HEK293 (cell line): ENCODE measurements around the gene GEMIN7.

ENCODE experiments used
- ELK4 ChIP-seq: IDR thresholded peaks from 2 replicates; pipeline ENCODE4 v1.6.1; 2011; ENCODE audit warnings: mild to moderate bottlenecking, low read depth, low read length, borderline replicate concordance
- GLIS2 ChIP-seq: fragments of 450-650 bp; formaldehyde crosslinking; IDR thresholded peaks from 2 replicates; pipeline ENCODE4 v1.5.1; 2016; ENCODE audit warnings: missing biosample characterization, missing genetic modification characterization
- KLF9 ChIP-seq: fragments of 450-650 bp; formaldehyde crosslinking; IDR thresholded peaks from 2 replicates; pipeline ENCODE4 v1.5.1; 2016; ENCODE audit warnings: missing biosample characterization, missing genetic modification characterization, low read depth
- MZF1 ChIP-seq: fragments of 450-650 bp; formaldehyde crosslinking; IDR thresholded peaks from 2 replicates; pipeline ENCODE4 v1.5.1; 2017; ENCODE audit warnings: missing biosample characterization, missing genetic modification characterization, borderline replicate concordance
- OVOL3 ChIP-seq: fragments of 450-650 bp; formaldehyde crosslinking; IDR thresholded peaks from 2 replicates; pipeline ENCODE4 v1.5.1; 2016; ENCODE audit warnings: missing biosample characterization, missing genetic modification characterization
- PATZ1 ChIP-seq: fragments of 450-650 bp; formaldehyde crosslinking; IDR thresholded peaks from 2 replicates; pipeline ENCODE4 v1.5.1; 2016; ENCODE audit warnings: missing biosample characterization, missing genetic modification characterization
- SCRT2 ChIP-seq: fragments of 450-650 bp; formaldehyde crosslinking; IDR thresholded peaks from 2 replicates; pipeline ENCODE4 v1.5.1; 2016; ENCODE audit warnings: missing biosample characterization, missing genetic modification characterization
- ZBTB1 ChIP-seq: fragments of 450-650 bp; formaldehyde crosslinking; IDR thresholded peaks from 2 replicates; pipeline ENCODE4 v1.5.1; 2016; ENCODE audit warnings: missing biosample characterization, missing genetic modification characterization
- ZBTB20 ChIP-seq: fragments of 450-650 bp; formaldehyde crosslinking; IDR thresholded peaks from 2 replicates; pipeline ENCODE4 v1.5.1; 2016; ENCODE audit warnings: missing biosample characterization, missing genetic modification characterization
- ZBTB44 ChIP-seq: fragments of 450-650 bp; IDR thresholded peaks from 2 replicates; pipeline ENCODE4 v1.5.1; 2018; ENCODE audit warnings: missing biosample characterization, mild to moderate bottlenecking, missing genetic modification characterization
- ZFP3 ChIP-seq: fragments of 450-650 bp; formaldehyde crosslinking; IDR thresholded peaks from 2 replicates; pipeline ENCODE4 v1.5.1; 2016; ENCODE audit warnings: low read depth, missing biosample characterization, missing genetic modification characterization
- ZNF10 ChIP-seq: fragments of 450-650 bp; formaldehyde crosslinking; IDR thresholded peaks from 2 replicates; pipeline ENCODE4 v1.5.1; 2017; ENCODE audit warnings: missing biosample characterization, missing genetic modification characterization
- ZNF169 ChIP-seq: fragments of 450-650 bp; formaldehyde crosslinking; IDR thresholded peaks from 2 replicates; pipeline ENCODE4 v1.5.1; 2016; ENCODE audit warnings: missing biosample characterization, missing genetic modification characterization
- ZNF280D ChIP-seq: fragments of 450-650 bp; formaldehyde crosslinking; IDR thresholded peaks from 2 replicates; pipeline ENCODE4 v1.5.1; 2016; ENCODE audit warnings: missing biosample characterization, missing genetic modification characterization
- ZNF341 ChIP-seq: fragments of 450-650 bp; formaldehyde crosslinking; IDR thresholded peaks from 2 replicates; pipeline ENCODE4; 2016; ENCODE audit warnings: low read depth, missing biosample characterization, missing genetic modification characterization
- ZNF391 ChIP-seq: fragments of 450-650 bp; formaldehyde crosslinking; IDR thresholded peaks from 2 replicates; pipeline ENCODE4 v1.5.1; 2016; ENCODE audit warnings: low read depth, missing biosample characterization, missing genetic modification characterization, borderline replicate concordance
- ZNF510 ChIP-seq: fragments of 450-650 bp; formaldehyde crosslinking; IDR thresholded peaks from 2 replicates; pipeline ENCODE4 v1.5.1; 2018; ENCODE audit warnings: mild to moderate bottlenecking, missing genetic modification characterization, missing biosample characterization; ENCODE audit not compliant: insufficient replicate concordance
- ZNF560 ChIP-seq: fragments of 450-650 bp; formaldehyde crosslinking; IDR thresholded peaks from 2 replicates; pipeline ENCODE4 v1.5.1; 2017; ENCODE audit warnings: missing biosample characterization, missing genetic modification characterization, borderline replicate concordance
- ZNF561 ChIP-seq: fragments of 450-650 bp; IDR thresholded peaks from 2 replicates; pipeline ENCODE4 v1.5.1; 2018; ENCODE audit warnings: missing biosample characterization, missing genetic modification characterization, borderline replicate concordance
- ZNF623 ChIP-seq: fragments of 450-650 bp; formaldehyde crosslinking; IDR thresholded peaks from 2 replicates; pipeline ENCODE4 v1.5.1; 2016; ENCODE audit warnings: missing biosample characterization, missing genetic modification characterization
- ZNF654 ChIP-seq: fragments of 450-650 bp; formaldehyde crosslinking; IDR thresholded peaks from 2 replicates; pipeline ENCODE4 v1.5.1; 2016; ENCODE audit warnings: low read depth, missing biosample characterization, missing genetic modification characterization
- ZNF664 ChIP-seq: fragments of 450-650 bp; formaldehyde crosslinking; IDR thresholded peaks from 2 replicates; pipeline ENCODE4 v1.5.1; 2016; ENCODE audit warnings: missing biosample characterization, missing genetic modification characterization
- ZNF701 ChIP-seq: fragments of 450-650 bp; formaldehyde crosslinking; IDR thresholded peaks from 2 replicates; pipeline ENCODE4 v1.5.1; 2016; ENCODE audit warnings: missing biosample characterization, missing genetic modification characterization
- ZSCAN4 ChIP-seq: fragments of 450-650 bp; formaldehyde crosslinking; IDR thresholded peaks from 2 replicates; pipeline ENCODE4 v1.5.1; 2017; ENCODE audit warnings: missing biosample characterization, missing genetic modification characterization
- TF ChIP-seq, protein P1 (sequence below): fragments of 450-650 bp; formaldehyde crosslinking; IDR thresholded peaks from 2 replicates; pipeline ENCODE4 v1.5.1; 2016; ENCODE audit warnings: missing biosample characterization, missing genetic modification characterization
- TF ChIP-seq, protein P2 (sequence below): fragments of 450-650 bp; formaldehyde crosslinking; IDR thresholded peaks from 2 replicates; pipeline ENCODE4 v1.5.1; 2016; ENCODE audit warnings: missing biosample characterization, missing genetic modification characterization

Gene GEMIN7

GRCh38 chr19:45091031-45091923 lies 12.2 kb downstream of the GEMIN7 start (continued):
- TF ChIP-seq ZNF623 (peak; percentile 10; the same call in 1 of the 2 replicates), ZBTB1 (tag by site-specific recombination) (no peak), ZNF561 (peak; percentile 92; the same call in 1 of the 2 replicates), SCRT2 (tag by site-specific recombination) (peak; percentile 100), OVOL3 (tag by site-specific recombination) (0 out of 2 replicates have a peak, but pooled peaks have one; percentile 15), ZFP3 (no peak), ZNF510 (tag by site-specific recombination) (no peak), ZNF391 (peak; percentile 47; the same call in 1 of the 2 replicates), KLF9 (peak; percentile 95), MZF1 (no peak), GLIS2 (tag by site-specific recombination) (peak; percentile 65; the same call in 1 of the 2 replicates), PATZ1 (peak; percentile 55), ZNF341 (tag by site-specific recombination) (no peak), ZNF560 (tag by site-specific recombination) (no peak), ZBTB44 (tag by site-specific recombination) (peak; percentile 40; the same call in 1 of the 2 replicates), ZNF654 (tag by site-specific recombination) (no peak), ZNF280D (tag by site-specific recombination) (0 out of 2 replicates have a peak, but pooled peaks have one; percentile 56), ZNF664 (tag by site-specific recombination) (0 out of 2 replicates have a peak, but pooled peaks have one; percentile 5), ELK4 (no peak), ZBTB20 (tag by site-specific recombination) (peak; percentile 45; the same call in 1 of the 2 replicates), ZNF701 (no peak), ZNF10 (tag by site-specific recombination) (peak; percentile 57; the same call in 1 of the 2 replicates), ZSCAN4 (peak; percentile 29; the same call in 1 of the 2 replicates), ZNF169 (tag by site-specific recombination) (peak; percentile 45; the same call in 1 of the 2 replicates)
- TF ChIP-seq, protein P1, sequence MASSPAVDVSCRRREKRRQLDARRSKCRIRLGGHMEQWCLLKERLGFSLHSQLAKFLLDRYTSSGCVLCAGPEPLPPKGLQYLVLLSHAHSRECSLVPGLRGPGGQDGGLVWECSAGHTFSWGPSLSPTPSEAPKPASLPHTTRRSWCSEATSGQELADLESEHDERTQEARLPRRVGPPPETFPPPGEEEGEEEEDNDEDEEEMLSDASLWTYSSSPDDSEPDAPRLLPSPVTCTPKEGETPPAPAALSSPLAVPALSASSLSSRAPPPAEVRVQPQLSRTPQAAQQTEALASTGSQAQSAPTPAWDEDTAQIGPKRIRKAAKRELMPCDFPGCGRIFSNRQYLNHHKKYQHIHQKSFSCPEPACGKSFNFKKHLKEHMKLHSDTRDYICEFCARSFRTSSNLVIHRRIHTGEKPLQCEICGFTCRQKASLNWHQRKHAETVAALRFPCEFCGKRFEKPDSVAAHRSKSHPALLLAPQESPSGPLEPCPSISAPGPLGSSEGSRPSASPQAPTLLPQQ (tag by site-specific recombination), result peak; percentile 64
- TF ChIP-seq, protein P2, sequence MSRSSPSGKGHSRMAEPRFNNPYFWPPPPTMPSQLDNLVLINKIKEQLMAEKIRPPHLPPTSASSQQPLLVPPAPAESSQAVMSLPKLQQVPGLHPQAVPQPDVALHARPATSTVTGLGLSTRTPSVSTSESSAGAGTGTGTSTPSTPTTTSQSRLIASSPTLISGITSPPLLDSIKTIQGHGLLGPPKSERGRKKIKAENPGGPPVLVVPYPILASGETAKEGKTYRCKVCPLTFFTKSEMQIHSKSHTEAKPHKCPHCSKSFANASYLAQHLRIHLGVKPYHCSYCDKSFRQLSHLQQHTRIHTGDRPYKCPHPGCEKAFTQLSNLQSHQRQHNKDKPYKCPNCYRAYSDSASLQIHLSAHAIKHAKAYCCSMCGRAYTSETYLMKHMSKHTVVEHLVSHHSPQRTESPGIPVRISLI, result no peak
